Measurements from ENCODE around the gene TPCN1.

GRCh38 chr12:113326775-113327395 is 105.6 kb downstream of the TPCN1 start:
- TF ChIP-seq CTCF (IDR thresholded peaks at IDR 0.05; ENCODE audit: insufficient read depth, low read length, poor library complexity, severe bottlenecking), result no peak
- TF ChIP-seq EZH2phosphoT487 (conservative IDR thresholded peaks at IDR 0.05; ENCODE audit: low read length), result no peak
